ENCODE data around the gene SYNE1.
"Not testable (repeated sequence)": the region's sequence is repeated elsewhere in the genome, so short reads cannot be mapped to it uniquely, and the experiment has no call there.

Gene SYNE1

DNA sequence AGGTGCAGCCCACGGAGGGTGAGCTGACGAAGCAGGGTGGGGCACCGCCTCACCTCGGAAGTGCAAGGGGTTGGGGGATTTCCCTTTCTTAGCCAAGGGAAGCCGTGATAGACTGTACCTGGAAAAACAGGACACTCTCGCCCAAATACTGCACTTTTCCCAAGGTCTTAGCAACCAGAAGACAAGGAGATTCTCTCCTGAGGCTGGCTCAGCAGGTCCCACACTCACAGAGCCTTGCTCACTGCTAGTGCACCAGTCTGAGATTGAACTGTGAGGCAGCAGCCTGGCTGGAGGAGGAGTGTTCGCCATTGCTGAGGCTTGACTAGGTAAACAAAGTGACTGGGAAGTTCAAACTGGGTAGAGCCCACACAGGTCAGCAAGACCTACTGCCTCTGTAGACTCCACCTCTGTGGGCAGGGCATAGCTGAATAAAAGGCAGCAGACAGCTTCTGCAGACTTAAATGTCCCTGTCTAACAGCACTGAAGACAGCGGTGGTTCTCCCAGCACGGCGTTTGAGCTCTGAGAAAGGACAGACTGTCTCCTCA lies 28.0 kb downstream of the SYNE1 start:
- DNase-seq, result no peak

- DNase-seq, result no peak
These were observed 31.2 kb downstream of the SYNE1 start for GRCh38 chr6:152605941-152606340.

DNA sequence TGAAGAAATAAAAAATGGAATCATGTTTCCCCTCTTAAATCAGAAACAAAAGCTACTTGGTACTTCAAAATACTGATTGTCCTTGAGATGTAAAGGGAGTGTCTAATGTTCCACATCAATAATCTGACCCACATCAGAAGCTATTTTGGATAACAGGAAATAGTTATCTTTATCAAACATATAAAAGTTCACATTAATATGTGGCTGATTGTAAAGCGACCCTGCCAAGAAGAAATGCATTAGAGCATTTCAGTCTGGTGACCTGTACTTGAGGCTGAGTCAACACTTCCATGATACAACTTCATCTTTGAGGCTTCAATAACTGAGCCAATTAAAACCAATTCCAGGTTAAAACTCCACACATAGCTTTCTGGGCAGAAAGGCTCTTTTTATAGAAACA lies 31.8 kb downstream of the SYNE1 start:
- DNase-seq, result no peak

DNA sequence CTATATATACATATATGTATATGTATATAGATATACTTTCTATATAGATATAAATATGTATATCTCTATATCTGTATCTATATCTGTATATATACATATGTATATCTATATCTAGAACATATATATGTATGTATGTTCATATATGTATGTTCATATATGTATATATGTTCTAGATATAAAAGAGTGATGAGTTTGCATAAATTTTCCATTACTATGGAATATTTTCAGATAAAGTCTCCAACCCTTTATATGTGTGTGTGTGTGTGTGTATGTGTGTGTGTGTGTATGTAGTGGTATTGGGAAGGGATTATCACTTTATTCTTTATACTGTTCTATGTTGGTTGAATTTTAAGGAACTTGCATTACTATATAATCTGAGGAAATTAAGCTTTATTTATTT lies 33.3 kb downstream of the SYNE1 start:
- DNase-seq, result no peak

DNA sequence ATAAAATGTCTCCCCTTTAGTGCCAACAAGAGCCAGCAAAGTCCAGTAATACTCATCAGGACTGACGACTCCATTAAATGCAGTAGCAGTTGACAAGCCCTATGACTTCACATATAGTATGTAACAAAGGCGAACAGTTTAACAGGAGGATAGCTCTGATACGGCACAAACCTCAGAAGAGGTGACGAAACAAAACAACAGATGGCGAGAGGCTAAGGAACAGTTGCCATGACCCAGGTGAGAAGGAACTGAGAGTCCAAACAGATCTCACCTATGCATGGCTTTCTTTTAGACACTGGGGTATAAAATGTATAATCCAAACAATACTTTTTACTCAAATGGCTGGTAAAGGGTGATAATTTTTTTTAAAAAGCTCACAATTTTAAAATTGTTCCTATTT lies 37.1 kb downstream of the SYNE1 start:
- no peak for DNase-seq

DNA sequence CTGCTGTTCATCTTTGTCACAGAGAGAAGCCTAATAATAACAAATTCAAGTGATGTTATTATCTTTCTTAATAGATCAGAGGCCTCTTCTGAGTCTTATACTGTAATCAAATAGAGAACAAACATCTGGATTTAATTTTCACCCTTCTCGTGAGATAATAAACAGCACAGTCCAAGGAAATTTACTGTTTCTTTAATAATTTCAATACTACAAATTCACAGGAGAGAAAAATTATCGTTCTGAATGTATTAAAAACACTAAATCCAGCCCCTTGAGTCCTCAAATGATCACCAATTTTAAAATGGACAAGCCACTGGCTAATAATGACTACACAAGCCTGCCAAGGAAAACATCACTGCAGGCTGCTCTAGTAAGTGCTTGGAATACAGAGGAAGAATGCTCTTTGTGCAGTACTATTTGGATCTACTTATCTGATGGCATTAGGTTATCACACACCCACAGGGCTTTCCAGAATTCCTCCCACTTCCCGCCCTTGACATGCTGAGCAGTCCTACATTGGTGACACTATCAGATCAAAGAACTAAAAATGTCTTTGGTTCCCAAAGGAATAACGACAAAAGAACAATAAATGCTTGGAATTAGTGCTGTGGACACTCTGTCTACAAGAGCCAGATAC lies 38.1 kb downstream of the SYNE1 start:
- DNase-seq, result no peak

GRCh38 chr6:152598421-152598820 lies 38.7 kb downstream of the SYNE1 start:
- no peak for DNase-seq

GRCh38 chr6:152596726-152597125 lies 40.4 kb downstream of the SYNE1 start:
- no peak for DNase-seq

DNA sequence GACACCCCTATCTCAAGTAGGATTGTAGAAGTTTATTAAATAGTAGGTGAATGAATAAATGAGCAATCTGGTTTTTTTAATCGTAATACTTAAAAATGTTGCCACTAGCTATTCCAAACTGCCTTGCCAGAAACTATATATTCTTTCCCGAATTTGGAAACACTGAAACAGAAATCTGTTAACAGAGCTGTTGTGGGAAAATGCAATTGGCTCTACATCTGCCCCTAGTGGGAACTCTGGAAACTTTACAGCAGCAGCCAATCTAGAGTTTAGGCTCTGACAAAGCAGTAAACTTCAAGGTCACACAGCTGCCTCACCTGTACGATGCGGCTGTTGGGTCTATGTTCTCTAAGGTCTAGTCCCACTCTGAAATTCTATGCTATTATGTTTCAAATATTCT lies 41.7 kb downstream of the SYNE1 start:
- DNase-seq, result no peak

GRCh38 chr6:152594701-152595100 lies 42.5 kb downstream of the SYNE1 start:
- no peak for DNase-seq

DNA sequence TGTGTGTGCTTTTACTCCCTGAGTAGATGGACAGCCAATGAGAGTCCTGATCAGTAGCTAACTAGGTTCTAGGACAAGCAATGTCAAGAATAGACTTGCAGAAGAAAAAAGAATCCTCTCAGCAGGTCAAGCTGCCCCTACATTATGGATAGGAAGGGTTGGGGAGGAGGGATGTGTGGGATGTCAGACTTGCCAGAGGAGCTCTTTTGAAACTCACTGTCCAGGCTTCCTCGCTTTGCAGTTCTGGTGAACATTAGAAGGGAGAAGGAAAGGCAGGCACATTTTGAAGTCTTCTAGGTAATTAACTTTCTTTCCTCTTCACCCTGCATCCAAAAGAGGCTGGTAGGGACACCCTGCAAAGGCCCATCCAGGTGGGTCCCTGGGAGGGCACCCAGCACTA lies 48.7 kb downstream of the SYNE1 start:
- DNase-seq, result no peak

GRCh38 chr6:152587473-152587872 lies 49.7 kb downstream of the SYNE1 start:
- no peak for DNase-seq

- DNase-seq, result no peak
These were observed 51.9 kb downstream of the SYNE1 start for GRCh38 chr6:152585236-152585635.

- DNase-seq, result no peak
These were observed 53.3 kb downstream of the SYNE1 start for GRCh38 chr6:152583888-152584287.

- DNase-seq, result no peak
These were observed 60.6 kb downstream of the SYNE1 start for GRCh38 chr6:152576525-152576924.

- DNase-seq, result no peak
These were observed 61.5 kb downstream of the SYNE1 start for GRCh38 chr6:152575621-152576150.

DNA sequence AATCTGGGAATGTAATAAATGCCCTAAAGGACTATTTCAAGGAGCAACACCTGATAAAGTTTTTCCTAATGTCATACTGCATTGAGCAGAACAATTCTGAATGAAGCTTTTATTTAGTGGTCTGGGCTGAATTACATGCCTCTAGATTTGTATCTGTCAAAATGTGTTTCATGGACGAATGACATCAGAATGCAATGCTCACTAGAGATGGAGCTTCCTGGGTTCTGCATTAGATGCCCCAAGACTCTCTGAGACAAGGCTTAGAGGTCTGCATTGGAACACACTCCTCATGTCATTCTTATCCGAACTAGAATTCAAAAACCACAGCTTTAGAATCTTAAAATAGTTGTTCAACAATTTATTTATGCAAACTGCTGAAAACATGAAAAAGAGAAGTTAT lies 62.0 kb downstream of the SYNE1 start:
- DNase-seq, result no peak

- DNase-seq, result no peak
These were observed 63.4 kb downstream of the SYNE1 start for GRCh38 chr6:152573762-152574161.

DNA sequence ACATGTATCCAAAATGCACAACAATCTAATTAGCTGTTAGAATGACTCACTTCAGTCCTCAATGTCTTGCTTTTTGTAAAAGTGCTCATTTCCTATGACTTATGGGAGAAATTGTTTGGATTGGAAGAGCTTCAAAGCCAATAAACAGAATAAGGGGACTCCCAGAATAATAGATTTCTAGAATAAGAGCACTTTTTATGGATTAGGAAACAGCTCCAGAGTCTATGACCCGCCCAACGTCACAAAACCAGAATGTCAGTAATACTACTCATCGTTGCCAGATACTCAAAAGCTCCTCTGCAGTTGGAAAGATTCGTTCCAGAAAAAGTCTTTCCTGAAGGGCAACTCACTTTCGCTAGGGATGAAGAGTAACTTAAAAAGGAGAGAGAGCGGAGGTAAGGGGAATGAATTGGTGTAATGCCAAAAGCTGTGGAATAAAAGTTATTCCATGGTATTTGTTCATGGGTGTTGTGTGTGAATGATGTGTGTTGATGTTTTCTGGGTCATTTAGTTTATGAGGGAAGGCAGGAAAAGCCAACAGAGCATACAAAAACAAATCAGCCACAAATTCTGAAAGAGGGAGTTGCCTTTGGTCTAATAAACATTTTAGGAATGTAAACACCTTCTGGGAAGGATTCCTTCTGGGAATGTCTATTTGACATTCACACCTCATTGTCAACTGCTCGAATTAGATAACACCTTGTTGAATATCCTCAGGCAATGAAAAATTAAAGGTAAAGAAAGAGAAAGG lies 64.6 kb downstream of the SYNE1 start:
- no peak for DNase-seq

DNA sequence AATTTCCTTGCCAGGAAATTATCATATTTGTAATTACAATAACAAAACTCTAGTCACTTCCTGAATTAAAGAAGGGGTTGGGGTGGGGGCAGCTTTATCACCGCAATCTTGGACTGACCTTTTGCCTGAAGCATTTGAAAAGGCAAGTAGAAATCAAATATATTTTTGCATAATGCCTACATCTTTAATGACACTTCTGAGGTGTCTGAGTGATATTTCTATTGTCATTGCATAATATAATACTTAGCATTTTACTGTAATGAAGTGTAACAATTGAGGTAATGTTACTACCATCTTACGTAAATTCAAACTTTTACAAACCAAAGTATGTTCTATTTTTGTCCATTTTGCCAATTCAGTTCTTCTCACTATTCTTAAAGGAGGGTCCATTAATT lies 65.2 kb downstream of the SYNE1 start:
- no peak for DNase-seq

DNA sequence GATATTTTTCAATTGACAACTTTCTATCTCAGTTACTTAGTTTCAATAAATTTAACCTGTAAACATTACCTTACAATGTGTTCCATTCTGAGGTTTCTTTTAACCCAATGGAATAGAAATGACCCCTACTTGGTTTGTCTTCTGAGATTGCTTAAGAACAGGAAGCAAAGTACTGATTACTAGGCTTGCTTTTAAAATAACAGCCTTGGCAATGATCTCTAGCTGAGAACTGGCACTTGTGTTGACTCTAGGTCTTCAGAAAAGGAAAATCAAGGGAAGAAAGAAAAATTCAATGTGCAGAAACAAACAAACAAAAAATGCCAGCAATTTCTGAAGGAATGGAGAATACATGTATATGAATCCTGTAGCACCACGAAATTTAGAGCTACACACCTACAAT lies 66.1 kb downstream of the SYNE1 start:
- DNase-seq, result no peak

DNA sequence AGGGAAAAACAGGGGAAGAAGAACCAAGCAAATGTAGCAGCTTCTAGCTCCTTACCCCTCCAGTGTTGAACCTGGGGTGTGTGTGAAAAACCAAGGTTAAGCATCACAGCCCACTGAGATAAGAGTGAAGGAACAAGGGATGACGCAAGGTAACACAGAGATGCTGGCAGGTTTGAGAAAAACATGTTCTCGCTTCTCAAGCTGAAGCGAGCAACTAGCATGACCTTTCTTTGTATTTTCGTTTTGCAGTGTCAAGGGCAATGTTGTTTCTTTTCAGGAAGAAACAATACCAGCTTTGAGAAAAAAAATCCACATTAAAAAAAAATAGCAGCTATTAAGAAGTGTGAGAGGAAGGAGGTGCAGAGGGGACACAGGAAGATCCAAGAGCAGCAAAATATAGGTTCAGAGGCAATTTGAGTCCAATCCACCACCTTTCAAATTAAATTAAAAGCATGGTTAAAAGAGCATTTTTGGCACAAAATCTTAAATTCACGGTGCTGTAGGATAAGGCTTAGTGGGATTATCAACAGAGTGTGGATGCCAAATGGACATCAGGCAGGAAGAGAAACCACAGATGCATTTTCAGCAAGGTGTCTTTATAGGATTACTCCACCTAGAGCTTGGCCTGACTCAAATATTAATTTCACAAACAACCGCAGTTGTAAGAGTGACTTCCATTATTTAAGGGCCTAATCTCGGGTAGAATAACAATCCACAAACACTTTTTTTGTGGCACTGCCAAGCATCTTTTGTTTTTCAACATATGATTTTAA lies 70.9 kb downstream of the SYNE1 start:
- DNase-seq, result no peak

GRCh38 chr6:152563177-152563576 lies 74.0 kb downstream of the SYNE1 start:
- no peak for DNase-seq

DNA sequence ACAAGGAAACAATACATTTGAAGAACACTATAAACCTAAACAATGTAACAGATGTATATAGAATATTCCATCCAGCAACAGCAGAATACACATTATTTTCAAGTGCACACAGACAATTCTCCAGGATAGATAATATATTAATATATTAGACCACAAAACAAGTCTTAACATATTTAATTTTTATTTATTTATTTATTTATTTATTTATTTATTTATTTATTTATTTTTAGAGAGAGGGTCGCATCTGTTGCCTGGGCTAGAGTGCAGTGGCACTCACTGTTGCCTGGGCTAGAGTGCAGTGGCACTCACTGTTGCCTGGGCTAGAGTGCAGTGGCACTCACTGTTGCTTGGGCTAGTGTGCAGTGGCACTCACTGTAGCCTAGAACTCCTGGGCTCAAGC lies 78.4 kb downstream of the SYNE1 start:
- not testable (repeated sequence) for DNase-seq

All from CD4-positive, alpha-beta T cell treated with Interleukin-12 subunit alpha and Interleukin-12 subunit beta, for 1 hour (primary cell).